H9 (cell line): ENCODE measurements around the gene LRP1. TPM values are rescaled to one million over a fixed set of nuclear protein-coding genes. Genes with fewer than 3 reads are reported as not detected.

Experiments
- DNase-seq: peaks from one replicate; pipeline ENCODE4 v3.0.0-alpha.2; 2017
- H2AFZ ChIP-seq: one replicate; pipeline ENCODE4 v1.6.1; 2013; ENCODE audit warnings: mild to moderate bottlenecking, low read length, control low read depth, moderate library complexity
- H2AK5ac ChIP-seq: 2 replicates; pipeline ENCODE4 v1.6.1; 2013; ENCODE audit warnings: low read length, control low read depth, mixed read lengths; ENCODE audit not compliant: insufficient read length
- H2BK120ac ChIP-seq: one replicate; pipeline ENCODE4 v1.6.1; 2013; ENCODE audit warnings: low read depth, mild to moderate bottlenecking, low read length, control low read depth, inconsistent platforms; ENCODE audit not compliant: poor library complexity, severe bottlenecking
- H2BK12ac ChIP-seq: 2 replicates; pipeline ENCODE4 v1.6.1; 2013; ENCODE audit warnings: low read length, control low read depth, mixed read lengths, low read depth; ENCODE audit not compliant: insufficient read length
- H2BK15ac ChIP-seq: 2 replicates; pipeline ENCODE4 v1.6.1; 2013; ENCODE audit warnings: low read depth, low read length, control low read depth
- H2BK20ac ChIP-seq: one replicate; pipeline ENCODE4 v1.6.1; 2013; ENCODE audit warnings: low read depth, mild to moderate bottlenecking, low read length, control low read depth, inconsistent platforms; ENCODE audit not compliant: poor library complexity, severe bottlenecking
- H2BK5ac ChIP-seq: 2 replicates; pipeline ENCODE4 v1.6.1; 2013; ENCODE audit warnings: low read length, control low read depth, mixed read lengths; ENCODE audit not compliant: insufficient read length
- H3K14ac ChIP-seq: 2 replicates; pipeline ENCODE4 v1.6.1; 2013; ENCODE audit warnings: low read length, control low read depth; ENCODE audit not compliant: insufficient read depth
- H3K18ac ChIP-seq: 2 replicates; pipeline ENCODE4 v1.6.1; 2013; ENCODE audit warnings: low read depth, mild to moderate bottlenecking, mixed read lengths, low read length, control low read depth; ENCODE audit not compliant: insufficient read length
- H3K23ac ChIP-seq: 2 replicates; pipeline ENCODE4 v1.6.1; 2013; ENCODE audit warnings: low read length, control low read depth, mixed read lengths, low read depth; ENCODE audit not compliant: insufficient read length
- H3K23me2 ChIP-seq: 2 replicates; pipeline ENCODE4 v1.6.1; 2013; ENCODE audit warnings: low read depth, mild to moderate bottlenecking, mixed read lengths, low read length, control low read depth; ENCODE audit not compliant: insufficient read length, poor library complexity, severe bottlenecking
- H3K27ac ChIP-seq: 2 replicates; pipeline ENCODE4 v1.5.1; 2013; ENCODE audit warnings: low read length, control low read depth, mixed read lengths, low read depth; ENCODE audit not compliant: insufficient read length
- H3K27me3 ChIP-seq: 2 replicates; pipeline ENCODE4 v1.6.1; 2013; ENCODE audit warnings: low read length, control low read depth, inconsistent platforms; ENCODE audit not compliant: insufficient read depth
- H3K4ac ChIP-seq: 2 replicates; pipeline ENCODE4 v1.6.1; 2013; ENCODE audit warnings: low read depth, mild to moderate bottlenecking, control low read depth, inconsistent platforms, low read length, moderate library complexity
- H3K4me1 ChIP-seq: 2 replicates; pipeline ENCODE4 v1.6.1; 2013; ENCODE audit warnings: low read length, control low read depth, inconsistent platforms; ENCODE audit not compliant: insufficient read depth
- H3K4me2 ChIP-seq: 2 replicates; pipeline ENCODE4 v1.6.1; 2013; ENCODE audit warnings: low read length, control low read depth, mixed read lengths; ENCODE audit not compliant: insufficient read length, insufficient read depth
- H3K56ac ChIP-seq: 2 replicates; pipeline ENCODE4 v1.6.1; 2013; ENCODE audit warnings: low read depth, mild to moderate bottlenecking, mixed read lengths, low read length, control low read depth; ENCODE audit not compliant: insufficient read length
- H3K79me1 ChIP-seq: 2 replicates; pipeline ENCODE4 v1.6.1; 2013; ENCODE audit warnings: low read depth, mild to moderate bottlenecking, moderate library complexity, low read length, control low read depth, inconsistent platforms; ENCODE audit not compliant: insufficient read depth, poor library complexity, severe bottlenecking
- H3K79me2 ChIP-seq: 2 replicates; pipeline ENCODE4 v1.6.1; 2013; ENCODE audit warnings: low read length, control low read depth, inconsistent platforms; ENCODE audit not compliant: insufficient read depth
- H3K9ac ChIP-seq: 2 replicates; pipeline ENCODE4 v1.6.1; 2013; ENCODE audit warnings: low read length, control low read depth, mixed read lengths; ENCODE audit not compliant: insufficient read length; ENCODE audit errors: extremely low read depth
- H3K9me3 ChIP-seq: one replicate; pipeline ENCODE4 v1.6.1; 2013; ENCODE audit warnings: low read depth, low read length, inconsistent platforms; ENCODE audit not compliant: control insufficient read depth
- H3T11ph ChIP-seq: one replicate; pipeline ENCODE4 v1.6.1; 2013; ENCODE audit warnings: mild to moderate bottlenecking, low read length, control low read depth, inconsistent platforms
- H4K20me1 ChIP-seq: one replicate; pipeline ENCODE4 v1.6.1; 2013; ENCODE audit not compliant: control insufficient read depth, insufficient read length, insufficient read depth
- H4K5ac ChIP-seq: 2 replicates; pipeline ENCODE4 v1.6.1; 2013; ENCODE audit warnings: low read depth, mild to moderate bottlenecking, mixed read lengths, low read length, control low read depth; ENCODE audit not compliant: insufficient read length
- H4K8ac ChIP-seq: replicated peaks from 2 replicates; pipeline ENCODE4 v1.6.1; 2013; ENCODE audit warnings: low read length, control low read depth, mixed read lengths, low read depth; ENCODE audit not compliant: insufficient read length
- H4K91ac ChIP-seq: 2 replicates; pipeline ENCODE4 v1.6.1; 2013; ENCODE audit warnings: low read depth, mild to moderate bottlenecking, moderate library complexity, mixed read lengths, low read length, control low read depth; ENCODE audit not compliant: insufficient read length
- H3K27ac Mint-ChIP-seq, 3 experiments: 2 replicates in 2 of 3; 3 replicates in 1 of 3; pipeline ENCODE4 v1.8.0; 2020 to 2021; ENCODE audit warnings: mixed read lengths in 3 of 3, mild to moderate bottlenecking in 1 of 3, moderate library complexity in 1 of 3
- H3K27me3 Mint-ChIP-seq: 2 replicates; pipeline ENCODE4 v1.8.0; 2021; ENCODE audit warnings: low read depth, mild to moderate bottlenecking, moderate library complexity, mixed read lengths
- H3K36me3 Mint-ChIP-seq, 3 experiments: 2 replicates in 2 of 3; 3 replicates in 1 of 3; pipeline ENCODE4 v1.8.0; 2020 to 2021; ENCODE audit warnings: low read depth in 3 of 3, mixed read lengths in 3 of 3; ENCODE audit not compliant: insufficient read depth in 1 of 3
- H3K4me1 Mint-ChIP-seq, 2 experiments: 2 replicates each; pipeline ENCODE4 v1.8.0; 2020; ENCODE audit warnings: mixed read lengths in 2 of 2
- H3K4me3 Mint-ChIP-seq, 2 experiments: 2 replicates in 1 of 2; 3 replicates in 1 of 2; pipeline ENCODE4 v1.8.0; 2020 to 2021; ENCODE audit warnings: mild to moderate bottlenecking in 2 of 2, mixed read lengths in 2 of 2, moderate library complexity in 1 of 2
- H3K9me3 Mint-ChIP-seq, 2 experiments: 2 replicates in 1 of 2; 3 replicates in 1 of 2; pipeline ENCODE4 v1.8.0; 2020; ENCODE audit warnings: mild to moderate bottlenecking in 2 of 2, mixed read lengths in 2 of 2, moderate library complexity in 1 of 2
- CTCF ChIP-seq: fragments of 200-600 bp; sonication (generic); conservative IDR thresholded peaks from 3 replicates; pipeline ENCODE4 v1.8.0; 2021; ENCODE audit warnings: antibody characterized with exemption, mild to moderate bottlenecking
- WGBS: extraction: QIAGEN DNeasy Blood & Tissue Kit; methylation state at CpG from one replicate; pipeline ENCODE4 v1.1.7; 2013; ENCODE audit warnings: missing lambda C conversion rate, low lambda C conversion rate, mixed read lengths; ENCODE audit not compliant: insufficient read length; ENCODE audit errors: extremely low coverage; 5-methylcytosine and 5-hydroxymethylcytosine counted together
- total RNA-seq: library from RNA; stranded (reverse); gene quantifications from 2 replicates; pipeline ENCODE4 v1.2.1, GENCODE V29; 2021

Gene LRP1
- total RNA-seq, 1 experiment from 2014 or later = 115 TPM

DNA sequence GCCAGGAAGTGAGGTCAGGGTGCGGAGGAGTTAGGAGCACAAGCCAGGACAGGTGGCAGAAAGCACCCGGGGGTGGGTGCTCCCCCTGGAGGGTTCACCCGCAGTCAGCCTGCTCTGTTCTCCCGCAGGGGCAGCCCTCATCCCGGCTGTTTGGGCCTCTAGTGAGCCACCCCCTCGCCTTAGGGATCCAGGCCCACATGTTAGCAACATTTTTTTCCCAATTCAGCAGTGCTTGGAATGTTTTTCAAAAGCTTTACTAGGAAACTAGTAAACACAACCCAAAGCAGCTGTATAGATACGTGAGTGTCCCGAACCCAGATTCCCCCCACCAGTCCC is 59.8 kb downstream of the LRP1 start:
- no CpG with 5 or more reads among the region's 8 CpGs for WGBS
- Mint-ChIP-seq H3K36me3 (peaks cover 68 to 97% (median 96%) of the 10 kb centered on the region in 3 experiments), H3K4me1 (peaks cover 0 to under 1% of the 10 kb centered on the region in 2 experiments; a peak in 2 of 4 replicates), H3K27me3 (no peaks in the 10 kb centered on the region; the same call in 1 of the 2 replicates), H3K4me3 (no peak overlapping the region), H3K9me3 (no peaks in the 10 kb centered on the region; a peak in 1 of 5 replicates), H3K27ac (0 out of 7 replicates have a peak overlapping the region, but pooled peaks of 1 of the 3 experiments have one; percentile 19)
- Histone ChIP-seq H3K4ac (no peak overlapping the region), H2BK120ac (no peak overlapping the region), H3K79me2 (no peaks in the 10 kb centered on the region), H3T11ph (no peak overlapping the region), H2BK15ac (no peak overlapping the region), H3K27me3 (no peaks in the 10 kb centered on the region), H3K14ac (no peak overlapping the region), H3K4me2 (no peak overlapping the region), H2BK12ac (no peak overlapping the region), H3K79me1 (no peaks in the 10 kb centered on the region), H4K91ac (no peak overlapping the region), H2AFZ (no peak overlapping the region), H4K8ac (no peak overlapping the region), H2BK5ac (no peak overlapping the region), H2BK20ac (no peak overlapping the region), H4K5ac (no peak overlapping the region), H4K20me1 (no peaks in the 10 kb centered on the region), H3K23me2 (no peaks in the 10 kb centered on the region), H3K4me1 (no peaks in the 10 kb centered on the region), H3K18ac (no peak overlapping the region), H3K56ac (no peak overlapping the region), H2AK5ac (no peak overlapping the region), H3K9ac (no peak overlapping the region), H3K9me3 (no peaks in the 10 kb centered on the region), H3K23ac (no peak overlapping the region), H3K27ac (no peak overlapping the region)
- TF ChIP-seq CTCF = no peak
- no peak for DNase-seq
